A549 treated with AZD2906 at 1 μM for 4 hours (cell line): ENCODE data around the gene DNAJC21. TPM values are rescaled to one million over a fixed set of nuclear protein-coding genes. Genes with fewer than 3 reads are reported as not detected.

Experiments used
- total RNA-seq: library from RNA; stranded (reverse); fragments of 200-300 nt; extraction: Qiagen RNA extraction; gene quantifications from 5 replicates; pipeline ENCODE4 v1.2.3, GENCODE V29; 2022

Gene DNAJC21
- total RNA-seq = 21.2 to 29.7 TPM (median 23.5 TPM) in 5 replicates

GRCh38 chr5:34929134-34929719 is at the start of gene DNAJC21:
TSS of gene DNAJC21 (plus strand) at chr5:34929559. CDS start at chr5:34929820, 261 bp downstream.

GRCh38 chr5:34915139-34915855 is 14.1 kb upstream of the DNAJC21 start, which contains the start of the genes BRIX1 and RAD1:
TSS of gene BRIX1 (plus strand) at chr5:34915711. CDS start at chr5:34915739, 28 bp downstream.
TSS of gene RAD1 (minus strand) at chr5:34915504. CDS start at chr5:34914892, 612 bp downstream.

Other genes with a start within 250 kb of the DNAJC21 start
- gene TTC23L, start 90.4 kb upstream of the DNAJC21 start, total RNA-seq = 0.11 to 0.45 TPM (median 0.17 TPM) in 4 of 5 replicates, not detected in the other
- 30.1 to 40.5 TPM (median 30.9 TPM) in 5 replicates for gene RAD1, start 14.1 kb upstream of the DNAJC21 start, total RNA-seq
- 44.5 to 49.4 TPM (median 46.4 TPM) in 5 replicates for gene BRIX1, start 13.8 kb upstream of the DNAJC21 start, total RNA-seq
- not detected in 5 replicates for gene AGXT2, start 118.4 kb downstream of the DNAJC21 start, total RNA-seq